WTC11 (cell line): Measurements from ENCODE around the gene PNO1. TPM values are rescaled to one million over a fixed set of nuclear protein-coding genes. Genes with fewer than 3 reads are reported as not detected.

Source experiments
- ATAC-seq: fragments of 200-7000 bp; cut with Tn5 transposase; 2 replicates; pipeline ENCODE4 v1.10.0; 2021; ENCODE audit warnings: mild to moderate bottlenecking, moderate library complexity
- CTCF ChIA-PET: fragments of 300-600 bp; sonication (Branson Sonifier 250); formaldehyde crosslinking; loops from one replicate; lab custom pipeline; 2021; ENCODE audit warnings: antibody characterized with exemption; lab: Charles Lee
- POLR2A ChIA-PET: fragments of 350-600 bp; sonication (Branson Sonifier 250); formaldehyde crosslinking; loops from one replicate; lab custom pipeline; 2021; ENCODE audit warnings: antibody characterized with exemption; lab: Charles Lee
- DNase-seq: peaks from one replicate; pipeline ENCODE4 v3.0.0; 2021; ENCODE audit warnings: low spot score
- H3K27ac Mint-ChIP-seq: 2 replicates; pipeline ENCODE4 v1.8.0; 2021; ENCODE audit warnings: mixed read lengths
- H3K27me3 Mint-ChIP-seq: 2 replicates; pipeline ENCODE4 v1.8.0; 2021; ENCODE audit warnings: low read depth, mild to moderate bottlenecking, moderate library complexity, mixed read lengths
- H3K36me3 Mint-ChIP-seq: 2 replicates; pipeline ENCODE4 v1.8.0; 2021; ENCODE audit warnings: mixed read lengths
- H3K4me1 Mint-ChIP-seq: 2 replicates; pipeline ENCODE4 v1.8.0; 2022; ENCODE audit warnings: mixed read lengths
- H3K4me3 Mint-ChIP-seq: 2 replicates; pipeline ENCODE4 v1.8.0; 2021; ENCODE audit warnings: mild to moderate bottlenecking, moderate library complexity, mixed read lengths
- H3K9me3 Mint-ChIP-seq: 2 replicates; pipeline ENCODE4 v1.8.0; 2021; ENCODE audit warnings: mixed read lengths
- ELF4 ChIP-seq: sonication (generic); formaldehyde crosslinking; IDR thresholded peaks from 2 replicates; pipeline ENCODE4 v1.8.1; 2022; ENCODE audit warnings: low read depth, mild to moderate bottlenecking, moderate library complexity, missing genetic modification reagents
- ERG ChIP-seq: fragments of 250-450 bp; sonication (Bioruptor Pico); IDR thresholded peaks from 2 replicates; pipeline ENCODE4 v1.8.0; 2021; ENCODE audit warnings: mild to moderate bottlenecking
- FOXJ3 ChIP-seq: sonication (generic); formaldehyde crosslinking; IDR thresholded peaks from 2 replicates; pipeline ENCODE4 v1.9.0; 2021; ENCODE audit warnings: missing genetic modification reagents, mild to moderate bottlenecking, borderline replicate concordance
- GABPB1 ChIP-seq: sonication (generic); formaldehyde crosslinking; IDR thresholded peaks from 2 replicates; pipeline ENCODE4 v1.8.1; 2023; ENCODE audit warnings: mild to moderate bottlenecking, missing genetic modification reagents
- HMGA2 ChIP-seq: fragments of 250-450 bp; sonication (Bioruptor Pico); IDR thresholded peaks from 2 replicates; pipeline ENCODE4 v1.4.0; 2021; ENCODE audit warnings: mild to moderate bottlenecking, moderate library complexity
- IRF2 ChIP-seq: sonication (generic); formaldehyde crosslinking; IDR thresholded peaks from 2 replicates; pipeline ENCODE4 v1.8.0; 2022; ENCODE audit warnings: low read depth, missing genetic modification reagents, borderline replicate concordance
- JAZF1 ChIP-seq: fragments of 250-450 bp; sonication (Bioruptor Pico); IDR thresholded peaks from 2 replicates; pipeline ENCODE4 v1.9.0; 2021; ENCODE audit warnings: moderate library complexity, mild to moderate bottlenecking, inconsistent platforms
- JUN ChIP-seq: sonication (generic); formaldehyde crosslinking; IDR thresholded peaks from 2 replicates; pipeline ENCODE4 v1.8.0; 2023; ENCODE audit warnings: mild to moderate bottlenecking, missing genetic modification reagents
- NFYB ChIP-seq: sonication (generic); formaldehyde crosslinking; conservative IDR thresholded peaks from 2 replicates; pipeline ENCODE4 v1.8.0; 2022; ENCODE audit warnings: low read depth, missing genetic modification reagents
- NR2C2 ChIP-seq: sonication (generic); formaldehyde crosslinking; IDR thresholded peaks from 2 replicates; pipeline ENCODE4 v1.8.0; 2022; ENCODE audit warnings: mild to moderate bottlenecking, missing genetic modification reagents
- NR3C1 ChIP-seq: sonication (generic); formaldehyde crosslinking; conservative IDR thresholded peaks from 2 replicates; pipeline ENCODE4 v1.8.1; 2023; ENCODE audit warnings: low read depth, mild to moderate bottlenecking, missing genetic modification reagents
- SMAD4 ChIP-seq: sonication (generic); formaldehyde crosslinking; IDR thresholded peaks from 2 replicates; pipeline ENCODE4 v1.8.0; 2022; ENCODE audit warnings: mild to moderate bottlenecking, missing genetic modification reagents
- USF2 ChIP-seq: sonication (generic); formaldehyde crosslinking; IDR thresholded peaks from 2 replicates; pipeline ENCODE4 v1.8.1; 2023; ENCODE audit warnings: mild to moderate bottlenecking, missing genetic modification reagents, moderate library complexity
- ZBTB21 ChIP-seq: sonication (generic); formaldehyde crosslinking; IDR thresholded peaks from 2 replicates; pipeline ENCODE4 v1.8.1; 2023; ENCODE audit warnings: mild to moderate bottlenecking, missing genetic modification reagents, borderline replicate concordance
- ZBTB43 ChIP-seq: sonication (generic); formaldehyde crosslinking; IDR thresholded peaks from 2 replicates; pipeline ENCODE4 v1.8.1; 2023; ENCODE audit warnings: mild to moderate bottlenecking, missing genetic modification reagents
- ZNF121 ChIP-seq: sonication (generic); formaldehyde crosslinking; IDR thresholded peaks from 2 replicates; pipeline ENCODE4 v1.8.0; 2023; ENCODE audit warnings: missing genetic modification reagents
- ZNF138 ChIP-seq: sonication (generic); formaldehyde crosslinking; conservative IDR thresholded peaks from 2 replicates; pipeline ENCODE4 v1.8.1; 2022; ENCODE audit warnings: mild to moderate bottlenecking, moderate library complexity, missing genetic modification reagents
- ZNF232 ChIP-seq: sonication (generic); formaldehyde crosslinking; IDR thresholded peaks from 2 replicates; pipeline ENCODE4 v1.8.0; 2022; ENCODE audit warnings: mild to moderate bottlenecking, missing genetic modification reagents
- ZNF263 ChIP-seq: sonication (generic); formaldehyde crosslinking; IDR thresholded peaks from 2 replicates; pipeline ENCODE4 v1.8.1; 2022; ENCODE audit warnings: low read depth, mild to moderate bottlenecking, moderate library complexity, missing genetic modification reagents
- ZNF281 ChIP-seq: sonication (generic); formaldehyde crosslinking; IDR thresholded peaks from 2 replicates; pipeline ENCODE4 v1.8.0; 2023; ENCODE audit warnings: mild to moderate bottlenecking, missing genetic modification reagents
- ZNF317 ChIP-seq: sonication (generic); formaldehyde crosslinking; IDR thresholded peaks from 2 replicates; pipeline ENCODE4 v1.8.1; 2023; ENCODE audit warnings: low read depth, mild to moderate bottlenecking, moderate library complexity, missing genetic modification reagents, borderline replicate concordance
- ZNF416 ChIP-seq: fragments of 250-450 bp; sonication (Bioruptor Pico); IDR thresholded peaks from 2 replicates; pipeline ENCODE4 v1.9.0; 2021; ENCODE audit warnings: mild to moderate bottlenecking, inconsistent platforms
- ZNF671 ChIP-seq: fragments of 250-450 bp; sonication (Bioruptor Pico); IDR thresholded peaks from 2 replicates; pipeline ENCODE4 v1.8.0; 2021; ENCODE audit warnings: mild to moderate bottlenecking
- total RNA-seq: library from RNA; stranded (reverse); gene quantifications from 3 replicates; pipeline ENCODE4 v1.2.3, GENCODE V29; 2021
- TF ChIP-seq, protein P1 (sequence below): fragments of 250-450 bp; sonication (Bioruptor Pico); IDR thresholded peaks from 2 replicates; pipeline ENCODE4 v1.9.0; 2021; ENCODE audit warnings: mild to moderate bottlenecking
- TF ChIP-seq, protein P2 (sequence below): sonication (generic); formaldehyde crosslinking; IDR thresholded peaks from 2 replicates; pipeline ENCODE4 v1.8.0; 2022; ENCODE audit warnings: mild to moderate bottlenecking, missing genetic modification reagents
- TF ChIP-seq, protein P3 (sequence below): sonication (generic); formaldehyde crosslinking; IDR thresholded peaks from 2 replicates; pipeline ENCODE4 v1.8.1; 2023; ENCODE audit warnings: mild to moderate bottlenecking, missing genetic modification reagents, moderate library complexity

PNO1 gene
- total RNA-seq, 1 experiment from 2014 or later: 24.0 TPM

DNA sequence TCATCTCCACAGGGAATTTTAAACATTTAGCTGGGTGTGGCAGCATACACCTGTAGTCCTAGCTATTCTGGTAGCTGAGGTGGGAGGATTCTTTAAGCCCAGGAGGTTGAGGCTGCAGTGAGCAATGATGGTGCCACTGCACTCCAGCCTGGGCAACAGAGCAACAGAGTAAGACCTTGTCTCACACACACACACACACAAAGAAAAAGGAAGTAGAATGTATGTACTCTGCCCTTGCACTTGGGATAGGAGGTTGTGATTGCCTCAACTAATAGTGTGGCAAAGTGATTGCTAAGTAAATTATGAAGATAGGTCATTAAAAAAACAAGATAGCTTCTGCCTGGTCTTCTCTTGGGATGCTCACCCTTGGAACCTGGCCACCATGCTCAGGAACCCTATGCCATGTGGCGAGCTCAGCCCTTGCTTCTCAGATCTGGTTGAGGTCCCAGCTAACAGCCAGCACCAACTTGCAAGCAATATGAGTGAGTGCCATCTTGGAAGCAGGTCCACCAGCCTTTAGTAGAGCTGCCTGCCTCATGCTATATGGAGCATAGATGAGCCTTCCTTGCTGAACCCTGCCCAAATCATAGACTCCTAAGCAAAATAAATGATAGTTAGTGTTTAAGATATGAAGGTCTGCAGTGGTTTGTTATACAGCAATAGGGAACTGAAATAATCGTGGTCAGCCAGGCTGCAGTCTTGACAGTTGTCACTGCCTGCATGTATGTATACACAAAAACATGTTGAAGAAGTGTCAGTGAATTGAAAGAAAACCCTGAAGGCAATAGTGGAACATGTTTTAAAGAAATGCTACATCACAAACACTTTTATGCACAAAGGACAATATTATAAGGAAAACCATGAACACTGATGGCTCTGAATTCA, 30.1 kb upstream of the PNO1 start:
- Mint-ChIP-seq H3K36me3 (peaks cover 6% of the 10 kb centered on the region), H3K27ac (no peak overlapping the region), H3K27me3 (no peaks in the 10 kb centered on the region), H3K9me3 (no peaks in the 10 kb centered on the region), H3K4me3 (no peak overlapping the region), H3K4me1 (peaks cover 1% of the 10 kb centered on the region; the same call in 1 of the 2 replicates)
- no peak for TF ChIP-seq ZNF232 (CRISPR knock-in tag)
- TF ChIP-seq GABPB1 (CRISPR knock-in tag): no peak
- no peak for TF ChIP-seq ZNF281 (CRISPR knock-in tag)
- TF ChIP-seq FOXJ3 (CRISPR knock-in tag): no peak
- TF ChIP-seq JUN (CRISPR knock-in tag): no peak
- TF ChIP-seq ZNF263 (CRISPR knock-in tag): no peak
- TF ChIP-seq, protein P1, sequence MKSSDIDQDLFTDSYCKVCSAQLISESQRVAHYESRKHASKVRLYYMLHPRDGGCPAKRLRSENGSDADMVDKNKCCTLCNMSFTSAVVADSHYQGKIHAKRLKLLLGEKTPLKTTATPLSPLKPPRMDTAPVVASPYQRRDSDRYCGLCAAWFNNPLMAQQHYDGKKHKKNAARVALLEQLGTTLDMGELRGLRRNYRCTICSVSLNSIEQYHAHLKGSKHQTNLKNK (CRISPR knock-in tag): no peak
- no peak for TF ChIP-seq ELF4 (CRISPR knock-in tag)
- TF ChIP-seq NFYB (CRISPR knock-in tag): no peak
- TF ChIP-seq ZNF671 (CRISPR knock-in tag): no peak
- TF ChIP-seq ZNF121 (CRISPR knock-in tag): no peak
- no peak for TF ChIP-seq IRF2
- TF ChIP-seq JAZF1 (CRISPR knock-in tag): no peak
- TF ChIP-seq ZBTB21: no peak
- TF ChIP-seq HMGA2: no peak
- TF ChIP-seq ZNF138: no peak
- TF ChIP-seq, protein P2, sequence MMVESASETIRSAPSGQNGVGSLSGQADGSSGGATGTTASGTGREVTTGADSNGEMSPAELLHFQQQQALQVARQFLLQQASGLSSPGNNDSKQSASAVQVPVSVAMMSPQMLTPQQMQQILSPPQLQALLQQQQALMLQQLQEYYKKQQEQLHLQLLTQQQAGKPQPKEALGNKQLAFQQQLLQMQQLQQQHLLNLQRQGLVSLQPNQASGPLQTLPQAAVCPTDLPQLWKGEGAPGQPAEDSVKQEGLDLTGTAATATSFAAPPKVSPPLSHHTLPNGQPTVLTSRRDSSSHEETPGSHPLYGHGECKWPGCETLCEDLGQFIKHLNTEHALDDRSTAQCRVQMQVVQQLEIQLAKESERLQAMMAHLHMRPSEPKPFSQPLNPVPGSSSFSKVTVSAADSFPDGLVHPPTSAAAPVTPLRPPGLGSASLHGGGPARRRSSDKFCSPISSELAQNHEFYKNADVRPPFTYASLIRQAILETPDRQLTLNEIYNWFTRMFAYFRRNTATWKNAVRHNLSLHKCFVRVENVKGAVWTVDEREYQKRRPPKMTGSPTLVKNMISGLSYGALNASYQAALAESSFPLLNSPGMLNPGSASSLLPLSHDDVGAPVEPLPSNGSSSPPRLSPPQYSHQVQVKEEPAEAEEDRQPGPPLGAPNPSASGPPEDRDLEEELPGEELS: no peak
- no peak for TF ChIP-seq SMAD4
- no peak for TF ChIP-seq USF2 (CRISPR knock-in tag)
- TF ChIP-seq NR3C1 (CRISPR knock-in tag): no peak
- CTCF ChIA-PET: interaction anchor here (1.0 kb wide), 1 partner anchor 29 kb away, joined by 5 read pairs; no protein-coding TSS in a partner anchor
- POLR2A ChIA-PET: interaction anchor here (0.7 kb wide), 1 partner anchor 109 kb away, joined by 3 read pairs; no protein-coding TSS in a partner anchor
- DNase-seq (no peak), ATAC-seq (no peak)

DNA sequence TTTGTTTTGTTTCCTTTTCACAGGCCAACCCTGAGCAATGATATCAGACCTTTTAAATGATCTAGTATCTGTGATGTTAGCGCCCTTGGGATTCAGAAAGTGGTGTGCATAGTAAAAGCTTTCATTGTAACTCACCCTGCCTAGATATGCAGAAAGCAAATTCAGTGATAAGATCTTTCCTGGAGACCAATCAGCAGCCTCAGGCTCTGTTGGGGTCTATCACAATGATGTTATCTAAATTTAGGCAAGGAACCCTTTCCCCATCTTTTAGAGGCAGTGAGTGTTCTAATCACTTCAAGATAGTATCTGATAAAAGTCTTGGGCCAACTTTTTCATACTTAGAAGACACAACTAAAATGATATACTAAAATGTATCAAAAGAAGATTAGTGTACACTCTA, 23.6 kb upstream of the PNO1 start:
- Mint-ChIP-seq H3K9me3 (no peaks in the 10 kb centered on the region), H3K4me3 (no peak overlapping the region), H3K27me3 (no peaks in the 10 kb centered on the region), H3K36me3 (peaks cover 13% of the 10 kb centered on the region), H3K27ac (no peak overlapping the region), H3K4me1 (no peaks in the 10 kb centered on the region)
- POLR2A ChIA-PET: no interaction called here
- no peak for ATAC-seq
- CTCF ChIA-PET: interaction anchor here (2.6 kb wide), 1 partner anchor 12 kb away, joined by 17 read pairs; no protein-coding TSS in a partner anchor
- DNase-seq: no peak
- TF ChIP-seq ZBTB43 (no peak), ERG (no peak), NR2C2 (CRISPR knock-in tag) (no peak), ZNF416 (CRISPR knock-in tag) (no peak), ZNF317 (CRISPR knock-in tag) (no peak)
- TF ChIP-seq, protein P3, sequence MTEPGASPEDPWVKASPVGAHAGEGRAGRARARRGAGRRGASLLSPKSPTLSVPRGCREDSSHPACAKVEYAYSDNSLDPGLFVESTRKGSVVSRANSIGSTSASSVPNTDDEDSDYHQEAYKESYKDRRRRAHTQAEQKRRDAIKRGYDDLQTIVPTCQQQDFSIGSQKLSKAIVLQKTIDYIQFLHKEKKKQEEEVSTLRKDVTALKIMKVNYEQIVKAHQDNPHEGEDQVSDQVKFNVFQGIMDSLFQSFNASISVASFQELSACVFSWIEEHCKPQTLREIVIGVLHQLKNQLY (CRISPR knock-in tag): no peak
